Measurements from ENCODE around the gene VN1R2.
"Not testable (repeated sequence)": the region's sequence is repeated elsewhere in the genome, so short reads cannot be mapped to it uniquely, and the experiment has no call there.

DNA sequence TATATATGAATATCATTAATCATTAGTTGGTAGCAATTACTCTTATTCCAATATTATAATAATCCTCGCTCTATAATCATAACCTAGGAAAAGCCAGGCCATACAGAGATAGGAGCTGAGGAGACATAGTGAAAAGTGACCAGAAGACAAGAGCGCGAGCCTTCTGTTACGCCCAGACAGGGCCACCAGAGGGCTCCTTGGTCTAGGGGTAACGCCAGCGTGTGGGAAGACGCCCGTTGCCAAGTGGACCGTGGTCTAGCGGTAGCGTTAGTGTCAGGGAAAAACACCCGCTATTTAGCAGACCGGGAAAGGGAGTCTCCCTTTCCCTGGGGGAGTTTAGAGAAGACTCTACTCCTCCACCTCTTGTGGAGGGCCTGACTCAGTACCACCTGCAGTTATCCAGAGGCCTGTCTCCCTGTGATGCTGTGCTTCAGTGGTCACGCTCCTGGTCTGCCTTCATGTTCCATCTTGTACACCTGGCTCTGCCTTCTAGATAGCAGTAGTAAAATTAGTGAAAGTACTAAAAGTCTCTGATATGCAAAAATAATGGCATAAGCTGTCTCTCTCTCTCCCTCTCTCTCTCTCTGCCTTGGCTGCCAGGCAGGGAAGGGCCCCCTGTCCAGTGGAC lies at the start of gene VN1R2:
- TF ChIP-seq, protein P1, sequence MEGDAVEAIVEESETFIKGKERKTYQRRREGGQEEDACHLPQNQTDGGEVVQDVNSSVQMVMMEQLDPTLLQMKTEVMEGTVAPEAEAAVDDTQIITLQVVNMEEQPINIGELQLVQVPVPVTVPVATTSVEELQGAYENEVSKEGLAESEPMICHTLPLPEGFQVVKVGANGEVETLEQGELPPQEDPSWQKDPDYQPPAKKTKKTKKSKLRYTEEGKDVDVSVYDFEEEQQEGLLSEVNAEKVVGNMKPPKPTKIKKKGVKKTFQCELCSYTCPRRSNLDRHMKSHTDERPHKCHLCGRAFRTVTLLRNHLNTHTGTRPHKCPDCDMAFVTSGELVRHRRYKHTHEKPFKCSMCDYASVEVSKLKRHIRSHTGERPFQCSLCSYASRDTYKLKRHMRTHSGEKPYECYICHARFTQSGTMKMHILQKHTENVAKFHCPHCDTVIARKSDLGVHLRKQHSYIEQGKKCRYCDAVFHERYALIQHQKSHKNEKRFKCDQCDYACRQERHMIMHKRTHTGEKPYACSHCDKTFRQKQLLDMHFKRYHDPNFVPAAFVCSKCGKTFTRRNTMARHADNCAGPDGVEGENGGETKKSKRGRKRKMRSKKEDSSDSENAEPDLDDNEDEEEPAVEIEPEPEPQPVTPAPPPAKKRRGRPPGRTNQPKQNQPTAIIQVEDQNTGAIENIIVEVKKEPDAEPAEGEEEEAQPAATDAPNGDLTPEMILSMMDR (IDR thresholded peaks at IDR 0.05; ENCODE audit: low read length) = not testable (repeated sequence)
- not testable (repeated sequence) for TF ChIP-seq EZH2phosphoT487 (IDR thresholded peaks at IDR 0.05; ENCODE audit: low read length); EZH2 (optimal IDR thresholded peaks at IDR 0.05; ENCODE audit: low read depth, low read length)
